Superior temporal gyrus (tissue), 1 donor: ENCODE measurements around the gene SELE.
"Not testable (repeated sequence)": the region's sequence is repeated elsewhere in the genome, so short reads cannot be mapped to it uniquely, and the experiment has no call there.

Experiments
- DNase-seq: peaks from one replicate; pipeline ENCODE4 v3.0.0-alpha.2; 2016; ENCODE audit errors: extremely low spot score

Gene SELE

DNA sequence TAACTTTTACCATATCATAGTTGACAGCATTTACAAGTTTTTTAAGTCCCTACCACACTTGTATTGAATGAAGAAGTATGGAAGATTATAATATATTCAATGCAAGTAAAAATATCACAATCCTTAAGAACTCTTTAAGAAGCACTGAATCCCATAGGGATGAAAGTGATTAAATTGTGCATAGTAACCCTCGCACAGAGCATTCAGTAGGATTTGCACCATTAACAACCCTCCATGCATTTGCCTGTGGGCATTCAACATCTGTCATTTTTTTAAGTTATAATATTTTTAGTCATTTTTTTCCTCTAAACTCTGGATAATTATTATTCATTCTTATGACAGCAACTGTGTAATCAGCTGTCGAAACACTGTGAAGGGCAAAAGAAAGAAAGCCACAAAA, 10.1 kb downstream of the SELE start:
- no peak for DNase-seq

GRCh38 chr1:169722779-169723178, 11.1 kb downstream of the SELE start:
- no peak for DNase-seq

DNA sequence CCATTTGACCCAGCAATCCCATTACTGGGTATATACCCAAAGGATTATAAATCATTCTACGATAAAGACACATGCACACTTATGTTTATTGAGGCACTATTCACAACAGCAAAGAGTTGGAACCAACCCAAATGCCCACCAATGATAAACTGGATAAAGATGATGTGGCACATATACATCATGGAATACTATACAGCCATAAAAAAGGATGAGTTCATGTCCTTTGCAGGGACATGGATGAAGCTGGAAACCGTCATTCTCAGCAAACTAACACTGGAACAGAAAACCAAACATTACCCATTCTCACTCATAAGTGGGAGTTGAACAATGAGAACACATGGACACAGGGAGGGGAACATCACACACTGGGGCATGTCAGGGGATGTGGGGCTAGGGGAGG, 18.8 kb downstream of the SELE start:
- DNase-seq, result not testable (repeated sequence)

GRCh38 chr1:169713090-169713489, 20.8 kb downstream of the SELE start:
- DNase-seq, result not testable (repeated sequence)

GRCh38 chr1:169712309-169712631, 21.6 kb downstream of the SELE start:
- DNase-seq, result no peak

DNA sequence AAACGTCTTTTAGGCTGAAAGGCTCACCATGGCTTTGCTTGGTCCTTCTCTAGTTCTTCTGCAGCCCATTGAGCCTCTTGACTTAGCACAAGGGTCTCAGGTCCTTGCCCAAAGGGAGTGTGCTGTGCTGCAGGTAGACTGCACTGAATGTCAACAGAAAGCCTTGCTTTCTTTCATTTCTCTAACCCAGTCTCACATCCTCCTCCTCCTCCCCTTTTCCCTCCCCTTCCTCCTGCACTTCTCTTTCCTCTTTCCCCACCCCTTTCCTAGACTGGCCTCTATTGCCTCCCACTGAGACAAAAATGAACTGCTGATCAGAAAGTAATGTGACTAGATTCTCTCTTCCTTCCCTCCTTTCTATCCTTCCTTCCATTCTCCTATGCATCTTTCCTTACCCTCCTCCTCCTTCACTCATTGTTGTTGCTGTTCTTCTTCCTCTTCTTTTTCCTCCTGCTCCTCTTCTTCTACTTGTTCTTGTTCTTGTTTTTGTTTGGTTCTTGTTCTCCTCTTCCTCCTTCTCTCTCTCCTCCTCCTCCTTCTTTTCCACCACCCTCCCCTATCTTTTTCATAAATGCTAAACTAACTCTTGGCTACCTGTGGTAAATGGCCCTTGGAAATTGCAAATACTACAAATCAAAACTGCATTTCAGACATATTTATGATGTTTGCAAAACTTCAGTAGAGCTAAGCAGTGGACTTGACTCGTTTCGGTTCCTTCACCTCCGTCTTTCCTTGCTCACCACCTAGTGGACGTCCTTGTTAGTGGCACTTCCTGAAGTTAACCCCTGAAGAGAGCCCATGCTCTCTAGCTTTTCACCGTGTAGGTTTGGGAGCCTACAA, 22.2 kb downstream of the SELE start, which contains the start of gene SELL:
TSS of gene SELL (minus strand) at position 152 of the 840 bp plus-strand sequence. CDS start at position 30, 122 bp downstream.
- peak; percentile 83 for DNase-seq

GRCh38 chr1:169708647-169709046, 25.2 kb downstream of the SELE start:
- DNase-seq, result no peak

GRCh38 chr1:169707912-169708604, 25.8 kb downstream of the SELE start:
- no peak for DNase-seq

DNA sequence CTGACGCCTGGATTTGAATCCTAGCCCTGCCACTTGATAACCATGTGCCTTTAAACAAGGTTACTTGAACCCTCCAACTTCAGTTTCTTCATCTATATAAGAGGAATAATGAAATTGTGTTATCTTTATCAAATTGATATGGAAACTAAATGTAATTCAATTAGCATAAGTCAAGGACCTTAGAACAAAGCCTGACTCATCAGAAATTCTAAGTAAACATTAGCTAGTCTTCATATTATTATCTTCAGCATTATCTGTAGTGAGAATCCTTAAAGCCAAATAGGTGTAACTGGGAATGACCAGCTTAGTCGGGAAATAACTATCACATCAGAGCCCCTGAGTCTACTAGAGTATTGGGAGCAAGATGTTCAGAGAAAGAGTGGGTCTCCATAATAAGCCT, 29.1 kb downstream of the SELE start:
- DNase-seq, result no peak

DNA sequence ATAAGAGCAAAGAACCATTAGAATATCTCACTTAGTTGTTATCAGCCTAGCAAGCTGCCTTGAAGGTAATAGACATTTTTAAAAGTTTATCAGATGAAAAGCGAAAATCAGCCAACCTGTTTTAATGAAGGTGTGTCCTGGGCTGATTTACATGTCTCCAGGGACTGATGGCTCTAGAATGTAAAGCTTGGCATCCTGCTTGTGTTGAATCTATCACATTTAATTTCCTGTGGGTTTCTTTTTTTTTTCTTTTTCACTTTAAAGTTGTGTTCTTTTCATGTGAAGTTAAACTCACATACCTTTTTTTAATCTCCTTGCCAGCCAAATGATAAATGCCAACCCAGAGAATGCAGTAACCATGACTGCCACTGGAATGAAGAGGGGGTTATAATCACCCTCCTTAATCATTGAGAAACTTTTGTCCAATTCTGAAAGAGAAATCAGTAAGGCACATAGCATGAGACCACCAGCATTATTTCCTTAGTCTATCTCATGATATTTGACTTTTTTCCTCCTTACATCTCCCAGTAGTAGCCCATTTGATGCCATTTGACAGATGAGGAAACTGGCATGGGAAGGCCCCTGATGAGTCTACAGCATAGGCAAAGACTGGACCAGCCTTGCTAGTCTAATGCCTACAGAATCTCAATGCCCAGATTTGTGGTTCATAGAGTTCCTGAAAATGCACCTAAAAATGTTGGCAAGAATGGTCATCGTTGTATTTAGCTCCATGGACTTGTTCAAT, 32.4 kb downstream of the SELE start:
- DNase-seq, result no peak

GRCh38 chr1:169699707-169700106, 34.2 kb downstream of the SELE start:
- DNase-seq, result no peak

DNA sequence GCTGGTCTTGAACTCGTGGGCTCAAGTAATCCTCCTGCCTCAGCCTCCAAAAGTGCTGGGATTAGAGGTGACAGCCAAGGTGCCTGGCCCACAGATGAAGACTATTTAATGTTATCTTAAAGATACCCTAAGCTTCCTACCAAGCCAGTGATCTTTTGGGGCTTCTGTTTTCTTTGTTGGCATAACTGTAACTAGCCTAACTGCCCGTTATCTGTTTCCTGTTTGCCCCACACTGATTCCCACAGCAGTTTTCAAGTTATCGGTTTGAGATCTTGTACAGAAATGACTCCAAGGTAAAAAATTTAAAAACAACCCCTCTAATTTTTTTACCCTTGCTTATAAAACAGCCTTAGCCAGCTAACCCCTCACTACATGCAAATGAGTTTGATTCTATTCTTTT, 34.9 kb downstream of the SELE start:
- no peak for DNase-seq

DNA sequence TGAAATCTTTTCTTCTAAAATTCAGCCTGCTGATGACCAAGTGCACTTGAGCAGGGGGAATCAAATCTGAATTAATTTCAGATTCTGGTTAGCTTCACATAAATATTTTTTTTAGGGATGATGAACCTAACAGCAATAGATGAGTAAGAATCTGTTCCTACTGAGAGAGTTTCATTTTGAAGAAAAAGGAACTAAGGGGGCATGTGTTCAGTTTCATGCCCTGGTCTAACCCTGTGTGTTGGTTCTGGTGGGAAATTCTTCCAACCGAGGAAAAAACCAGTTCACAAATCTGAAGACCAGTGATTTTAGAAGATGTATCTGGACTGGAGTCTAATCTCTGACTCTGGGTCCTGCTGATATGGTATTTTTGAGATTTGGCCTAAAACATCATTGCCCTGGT, 36.1 kb downstream of the SELE start:
- no peak for DNase-seq

GRCh38 chr1:169696273-169697100, 37.4 kb downstream of the SELE start:
- DNase-seq, result no peak

DNA sequence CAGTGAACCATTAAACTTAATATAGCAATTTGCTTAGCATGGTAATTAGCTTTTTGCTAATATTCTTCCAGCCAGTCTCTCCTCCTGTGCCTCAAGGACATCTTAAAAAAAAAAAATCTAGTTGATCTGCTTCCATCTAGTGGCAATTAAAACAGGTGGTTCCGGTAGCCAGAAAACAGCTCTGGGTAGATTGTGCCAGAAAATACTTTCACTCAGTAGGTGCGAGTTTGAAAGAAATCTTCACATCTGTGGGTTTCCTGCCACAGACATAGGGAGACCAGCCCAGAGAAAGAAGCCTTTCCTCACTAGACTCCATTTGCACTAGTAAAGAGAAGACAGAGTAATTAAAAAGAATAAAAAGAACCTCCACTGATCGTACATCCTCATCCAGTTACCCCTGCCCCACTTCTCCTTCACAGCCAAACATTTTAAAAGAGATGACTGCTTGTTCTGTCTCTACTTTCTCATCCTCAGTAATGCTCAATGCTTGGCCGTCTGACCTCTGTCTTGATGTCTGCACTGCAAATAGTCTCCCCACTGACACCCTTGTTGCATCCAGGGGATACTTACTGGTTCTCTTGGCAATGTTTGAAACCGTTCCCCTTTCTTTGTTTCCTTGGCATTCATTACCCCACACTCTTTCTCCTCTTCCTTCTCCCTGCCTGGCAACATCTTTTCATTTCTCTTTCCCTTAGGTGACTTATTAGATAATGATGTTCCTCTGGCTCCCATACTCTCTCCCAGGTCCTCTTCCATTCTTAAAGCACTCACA, 39.4 kb downstream of the SELE start:
- no peak for DNase-seq

GRCh38 chr1:169692756-169693460, 41.0 kb downstream of the SELE start:
- no peak for DNase-seq

- no peak for DNase-seq
Measured at GRCh38 chr1:169690489-169690888, 43.4 kb downstream of the SELE start.

DNA sequence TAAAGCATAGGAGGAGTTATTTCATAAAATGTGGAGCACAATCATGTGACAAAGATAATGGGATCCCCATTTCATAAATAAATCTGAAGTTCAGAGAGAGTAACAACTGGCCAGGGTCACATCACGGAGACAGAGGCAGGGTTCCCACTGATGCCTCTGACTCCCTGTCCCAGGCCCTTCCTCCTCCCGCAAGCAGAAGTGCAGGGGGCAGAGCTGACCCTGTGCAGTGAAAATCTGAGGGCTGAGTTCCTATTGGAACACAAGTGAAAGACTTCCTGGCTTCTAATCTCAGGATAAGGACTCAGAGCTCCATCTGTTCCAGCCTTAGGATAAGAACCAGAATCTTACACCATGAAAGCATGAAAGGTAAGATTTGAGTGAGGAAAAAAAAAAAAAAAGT, 44.5 kb downstream of the SELE start:
- no peak for DNase-seq

GRCh38 chr1:169688377-169688776, 45.5 kb downstream of the SELE start:
- not testable (repeated sequence) for DNase-seq

DNA sequence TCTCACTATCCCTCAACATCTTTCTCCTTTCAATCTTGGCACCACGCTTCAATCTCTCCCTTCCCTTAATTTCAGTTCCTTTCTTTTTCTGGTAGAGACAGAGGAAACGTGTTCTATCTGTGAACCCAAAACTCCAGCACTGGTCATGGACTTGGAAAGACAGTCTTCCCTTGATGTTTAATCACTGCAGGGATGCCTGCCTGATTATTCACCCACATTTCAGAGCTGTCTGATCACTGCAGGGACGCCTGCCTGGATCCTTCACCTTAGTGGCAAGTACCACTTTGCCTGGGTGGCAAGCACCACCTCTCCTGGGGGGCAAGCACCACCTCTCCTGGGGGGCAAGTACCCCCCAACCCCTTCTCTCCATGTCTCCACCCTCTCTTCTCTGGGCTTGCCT, 50.2 kb downstream of the SELE start:
- DNase-seq, result no peak
